Activated CD8-positive, alpha-beta T cell treated with anti-CD3 and anti-CD28 coated beads for 36 hours (primary cell): ENCODE results near the gene ZNF780B. TPM values are rescaled to one million over a fixed set of nuclear protein-coding genes. Genes with fewer than 3 reads are reported as not detected.

Experiments
- ATAC-seq: fragments of 200-7000 bp; cut with Tn5 transposase; one replicate; pipeline ENCODE4 v1.10.0; 2021; ENCODE audit warnings: mild to moderate bottlenecking, moderate library complexity
- CTCF ChIA-PET: fragments of 350-600 bp; sonication (Branson Sonifier 250); formaldehyde crosslinking; loops from one replicate; lab custom pipeline; 2021; ENCODE audit warnings: antibody characterized with exemption; lab: Charles Lee
- POLR2A ChIA-PET: fragments of 350-600 bp; sonication (Branson Sonifier 250); formaldehyde crosslinking; loops from one replicate; lab custom pipeline; 2021; ENCODE audit warnings: antibody characterized with exemption; lab: Charles Lee
- DNase-seq: peaks from one replicate; pipeline ENCODE4 v3.0.0-alpha.2; 2020
- H3K27ac Mint-ChIP-seq: one replicate; pipeline ENCODE4 v1.8.0; 2021; ENCODE audit warnings: mild to moderate bottlenecking, mixed read lengths
- H3K27me3 Mint-ChIP-seq: one replicate; pipeline ENCODE4 v1.8.0; 2021; ENCODE audit warnings: mixed read lengths
- H3K36me3 Mint-ChIP-seq: one replicate; pipeline ENCODE4 v1.8.0; 2021; ENCODE audit warnings: low read depth, mixed read lengths
- H3K4me1 Mint-ChIP-seq: one replicate; pipeline ENCODE4 v1.8.0; 2021; ENCODE audit warnings: low read depth, mixed read lengths
- H3K4me3 Mint-ChIP-seq: one replicate; pipeline ENCODE4 v1.8.0; 2021; ENCODE audit warnings: mild to moderate bottlenecking, moderate library complexity, mixed read lengths
- H3K9me3 Mint-ChIP-seq: one replicate; pipeline ENCODE4 v1.8.0; 2021; ENCODE audit warnings: mixed read lengths
- CTCF ChIP-seq: fragments of 200-600 bp; IDR thresholded peaks from one replicate; pipeline ENCODE4 v1.8.0; 2022; ENCODE audit warnings: antibody characterized with exemption, mild to moderate bottlenecking
- intact Hi-C: fragments of 100-400 bp; cut with micrococcal nuclease; formaldehyde crosslinking; loops from one replicate; pipeline ENCODE4 v1.10.0; 2022
- total RNA-seq, 2 experiments: library from RNA; stranded (reverse); gene quantifications; one replicate each; pipeline ENCODE4 v1.2.3, GENCODE V29; 2021

ZNF780B gene
- total RNA-seq, 2 experiments from 2014 or later: 15.5 to 18.6 TPM

GRCh38 chr19:40059624-40060023, 3.6 kb upstream of the ZNF780B start:
- DNase-seq (no peak), ATAC-seq (no peak)
- H3K27me3 Mint-ChIP-seq: peaks cover 2% of the 10 kb centered on the region
- H3K36me3 Mint-ChIP-seq: peaks cover 3% of the 10 kb centered on the region
- CTCF ChIA-PET: no interaction called here
- H3K9me3 Mint-ChIP-seq: peaks cover 16% of the 10 kb centered on the region
- POLR2A ChIA-PET: no interaction called here
- intact Hi-C loops: no loop called here
- H3K27ac Mint-ChIP-seq: no peak overlapping the region
- TF ChIP-seq CTCF: no peak
- no peak overlapping the region for H3K4me3 Mint-ChIP-seq
- peaks cover 10% of the 10 kb centered on the region for H3K4me1 Mint-ChIP-seq

GRCh38 chr19:40057166-40057565, 1.1 kb upstream of the ZNF780B start:
- ChIA-PET POLR2A (interaction anchor here (0.7 to 1.2 kb wide), 2 partner anchors 224 to 1256 kb away, joined by 3 to 4 read pairs; no protein-coding TSS in a partner anchor), CTCF (interaction anchor here (1.0 to 1.2 kb wide), 2 partner anchors 87 to 108 kb away, joined by 3 read pairs; partner anchors contain the start of gene PSMC4)
- no peak for TF ChIP-seq CTCF
- H3K36me3 Mint-ChIP-seq: peaks cover 21% of the 10 kb centered on the region
- no peaks in the 10 kb centered on the region for H3K27me3 Mint-ChIP-seq
- no peak overlapping the region for H3K27ac Mint-ChIP-seq
- peaks cover 11% of the 10 kb centered on the region for H3K9me3 Mint-ChIP-seq
- peaks cover 32% of the 10 kb centered on the region for H3K4me1 Mint-ChIP-seq
- intact Hi-C loops: no loop called here
- no peak for ATAC-seq
- H3K4me3 Mint-ChIP-seq: peak overlapping the region; percentile 98
- DNase-seq: no peak

GRCh38 chr19:40056505-40056904, 474 bp upstream of the ZNF780B start:
- POLR2A ChIA-PET: interaction anchor here (0.5 to 1.7 kb wide), 7 partner anchors 8 to 1256 kb away, joined by 3 to 6 read pairs (median 4); partner anchors contain the start of gene ZNF546
- ATAC-seq: no peak

GRCh38 chr19:40055049-40055448, 982 bp downstream of the ZNF780B start:
- Mint-ChIP-seq H3K4me1 (peaks cover 32% of the 10 kb centered on the region), H3K4me3 (peak overlapping the region; percentile 98), H3K27ac (peak overlapping the region; percentile 11), H3K27me3 (no peaks in the 10 kb centered on the region), H3K36me3 (peaks cover 31% of the 10 kb centered on the region), H3K9me3 (peaks cover 17% of the 10 kb centered on the region)
- ChIA-PET CTCF (interaction anchor here (0.9 kb wide), 1 partner anchor 85 kb away, joined by 3 read pairs; no protein-coding TSS in a partner anchor), POLR2A (interaction anchor here (0.9 to 1.7 kb wide), 5 partner anchors 16 to 58 kb away, joined by 3 to 6 read pairs (median 4); partner anchors contain the start of genes ZNF546 and ZNF780A)
- intact Hi-C loops: no loop called here
- no peak for DNase-seq
- TF ChIP-seq CTCF: no peak
- ATAC-seq: no peak

More at GRCh38 chr19:40056505-40056904, 474 bp upstream of the ZNF780B start:
- Mint-ChIP-seq H3K4me1 (peaks cover 32% of the 10 kb centered on the region), H3K4me3 (peak overlapping the region; percentile 98), H3K9me3 (peaks cover 12% of the 10 kb centered on the region), H3K36me3 (peaks cover 24% of the 10 kb centered on the region), H3K27me3 (no peaks in the 10 kb centered on the region), H3K27ac (peak overlapping the region; percentile 96)
- intact Hi-C loops: no loop called here
- CTCF ChIA-PET: interaction anchor here (1.0 to 1.1 kb wide), 2 partner anchors 59 to 86 kb away, joined by 3 read pairs; partner anchors contain the start of genes PSMC4 and ZNF546
- DNase-seq: no peak
- TF ChIP-seq CTCF: no peak

- Mint-ChIP-seq H3K9me3 (peaks cover 12% of the 10 kb centered on the region), H3K4me1 (peaks cover 32% of the 10 kb centered on the region), H3K4me3 (peak overlapping the region; percentile 98), H3K36me3 (peaks cover 33% of the 10 kb centered on the region), H3K27ac (no peak overlapping the region), H3K27me3 (no peaks in the 10 kb centered on the region)
- ChIA-PET POLR2A (no interaction called here), CTCF (no interaction called here)
- intact Hi-C loops: no loop called here
- no peak for ATAC-seq
- TF ChIP-seq CTCF: no peak
- DNase-seq: no peak
Measured at GRCh38 chr19:40054632-40055031, 1.4 kb downstream of the ZNF780B start.
